Hematopoietic multipotent progenitor cell treated with erythropoietin and hydrocortisone succinate and interleukin-3 and kit ligand, for 6 days (in vitro differentiated cells): ENCODE data around the gene KRTAP5-5.
"Not testable (repeated sequence)": the region's sequence is repeated elsewhere in the genome, so short reads cannot be mapped to it uniquely, and the experiment has no call there.

Experiments used
- DNase-seq: peaks from one replicate; pipeline ENCODE4 v3.0.0-alpha.2; 2015

Gene KRTAP5-5, protein sequence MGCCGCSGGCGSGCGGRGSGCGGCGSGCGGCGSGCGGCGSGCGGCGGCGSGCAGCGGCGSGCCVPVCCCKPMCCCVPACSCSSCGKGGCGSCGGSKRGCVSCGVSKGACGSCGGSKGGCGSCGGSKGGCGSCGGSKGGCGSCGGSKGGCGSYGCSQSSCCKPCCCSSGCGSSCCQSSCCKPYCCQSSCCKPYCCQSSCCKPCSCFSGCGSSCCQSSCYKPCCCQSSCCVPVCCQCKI

DNA sequence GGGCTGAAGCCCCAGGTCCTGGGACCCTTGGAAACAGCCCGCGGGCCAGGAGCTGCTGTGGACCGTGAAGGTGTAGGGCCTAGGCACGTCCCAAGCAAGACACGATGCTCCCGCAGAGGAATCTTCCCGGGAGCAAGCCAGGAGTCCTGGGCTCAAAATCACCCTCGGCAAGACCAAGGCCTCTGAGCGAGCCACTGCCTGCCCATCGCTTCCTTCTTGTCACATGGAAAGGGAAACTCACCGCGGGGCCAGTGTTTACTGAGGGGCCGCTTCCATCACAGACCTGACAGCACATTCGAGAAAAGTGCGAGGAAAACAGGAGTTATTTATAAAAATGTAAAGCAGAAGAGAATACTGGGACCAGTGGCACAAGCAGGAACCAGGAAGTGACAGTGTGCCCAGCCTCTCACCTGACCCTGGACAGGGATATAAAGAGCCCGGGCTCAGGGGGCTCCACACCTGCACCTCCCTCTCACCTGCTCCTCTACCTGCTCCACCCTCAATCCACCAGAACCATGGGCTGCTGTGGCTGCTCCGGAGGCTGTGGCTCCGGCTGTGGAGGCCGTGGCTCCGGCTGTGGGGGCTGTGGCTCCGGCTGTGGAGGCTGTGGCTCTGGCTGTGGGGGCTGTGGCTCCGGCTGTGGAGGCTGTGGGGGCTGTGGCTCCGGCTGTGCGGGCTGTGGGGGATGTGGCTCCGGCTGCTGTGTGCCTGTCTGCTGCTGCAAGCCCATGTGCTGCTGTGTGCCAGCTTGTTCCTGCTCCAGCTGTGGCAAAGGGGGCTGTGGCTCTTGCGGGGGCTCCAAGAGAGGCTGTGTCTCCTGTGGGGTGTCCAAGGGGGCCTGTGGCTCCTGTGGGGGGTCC lies at the start of gene KRTAP5-5:
Gene KRTAP5-5 (plus strand): TSS at position 450 of the 860 bp plus-strand sequence. CDS start 66 bp downstream, at position 516.
- DNase-seq = no peak

DNA sequence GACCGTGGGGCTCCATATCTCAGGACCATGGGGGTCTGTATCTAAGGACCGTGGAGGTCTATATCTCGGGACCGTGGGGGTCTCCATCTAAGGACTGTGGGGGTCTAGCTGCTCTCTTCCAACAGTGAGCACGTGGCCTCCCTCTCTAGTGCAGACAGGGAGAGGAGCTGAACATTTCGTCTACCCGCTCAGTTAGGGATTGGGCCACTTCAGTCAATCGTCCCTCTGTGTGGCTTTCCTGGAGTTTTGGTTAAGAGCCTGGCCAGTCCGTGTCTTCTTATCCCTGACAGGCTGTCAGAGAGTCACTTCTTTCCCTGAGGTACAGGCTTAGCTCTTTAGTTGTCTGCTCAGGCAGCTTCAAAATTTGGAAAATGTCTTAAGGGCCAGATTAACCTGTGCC lies 47.6 kb upstream of the KRTAP5-5 start:
- DNase-seq = no peak

DNA sequence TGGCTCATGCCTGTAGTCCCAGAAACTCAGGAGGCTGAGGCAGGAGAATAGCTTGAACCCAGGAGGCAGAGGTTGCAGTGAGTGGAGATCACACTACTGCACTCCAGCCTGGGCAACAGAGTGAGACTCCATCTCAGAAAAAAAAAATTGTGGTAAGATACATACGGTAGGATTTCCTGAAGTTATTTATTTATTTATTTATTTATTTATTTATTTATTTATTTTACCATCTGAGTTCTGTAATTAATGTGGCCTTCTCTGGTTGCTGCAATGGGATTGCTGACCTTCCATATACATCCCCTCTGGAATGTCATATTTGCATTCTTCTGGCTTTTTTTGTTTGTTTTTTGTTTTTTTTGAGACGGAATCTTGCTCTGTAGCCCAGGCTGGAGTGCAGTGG lies 46.7 kb upstream of the KRTAP5-5 start:
- not testable (repeated sequence) for DNase-seq

DNA sequence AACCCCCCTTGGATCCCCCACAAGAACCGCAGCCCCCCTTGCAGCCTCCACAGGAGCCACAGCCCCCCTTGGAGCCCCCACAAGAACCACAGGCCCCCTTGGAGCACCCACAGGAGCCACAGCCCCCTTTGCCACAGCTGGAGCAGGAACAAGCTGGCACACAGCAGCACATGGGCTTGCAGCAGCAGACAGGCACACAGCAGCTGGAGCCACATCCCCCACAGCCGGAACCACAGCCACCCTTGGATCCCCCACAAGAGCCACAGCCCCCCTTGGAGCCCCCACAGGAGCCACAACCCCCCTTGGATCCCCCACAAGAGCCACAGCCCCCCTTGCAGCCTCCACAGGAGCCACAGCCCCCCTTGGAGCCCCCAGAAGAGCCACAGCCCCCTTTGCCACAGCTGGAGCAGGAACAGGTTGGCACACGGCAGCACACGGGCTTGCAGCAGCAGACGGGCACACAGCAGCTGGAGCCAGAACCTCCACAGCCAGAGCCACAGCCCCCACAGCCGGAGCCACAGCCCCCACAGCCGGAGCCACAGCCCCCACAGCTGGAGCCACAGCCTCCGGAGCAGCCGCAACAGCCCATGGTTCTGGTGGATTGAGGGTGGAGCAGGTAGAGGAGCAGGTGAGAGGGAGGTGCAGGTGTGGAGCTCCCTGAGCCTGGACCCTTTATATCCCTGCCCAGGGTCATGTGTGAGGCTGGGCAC lies 44.8 kb upstream of the KRTAP5-5 start, which contains the start of gene KRTAP5-1:
Gene KRTAP5-1 (minus strand): TSS at position 623 of the 710 bp plus-strand sequence. CDS start 34 bp downstream, at position 589.
- not testable (repeated sequence) for DNase-seq

- no peak for DNase-seq
Observed at GRCh38 chr11:1586699-1587098, 42.9 kb upstream of the KRTAP5-5 start.

GRCh38 chr11:1589191-1589963 lies 40.2 kb upstream of the KRTAP5-5 start:
- not testable (repeated sequence) for DNase-seq

DNA sequence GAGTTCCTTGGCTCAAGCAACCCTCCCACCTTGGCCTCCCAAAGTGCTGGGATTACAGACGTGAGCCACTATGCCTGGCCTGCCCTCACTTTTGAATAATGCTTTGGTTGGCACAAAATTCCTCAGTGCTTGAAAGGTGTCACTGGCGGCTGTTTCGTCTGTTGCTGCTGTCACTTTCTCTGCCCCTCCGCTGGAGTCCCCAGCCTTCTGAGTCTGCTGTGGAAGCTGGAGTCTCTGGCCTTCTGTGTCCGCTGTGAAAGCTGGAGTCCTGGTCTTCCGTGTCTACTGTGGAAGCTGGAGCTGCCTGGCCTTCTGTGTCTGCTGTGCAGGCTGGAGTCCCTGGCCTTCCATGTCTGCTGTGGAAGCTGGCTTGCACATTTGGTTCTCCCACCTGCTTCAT lies 39.6 kb upstream of the KRTAP5-5 start:
- DNase-seq = no peak

GRCh38 chr11:1592628-1593027 lies 36.9 kb upstream of the KRTAP5-5 start:
- no peak for DNase-seq

GRCh38 chr11:1595994-1596575 lies 33.5 kb upstream of the KRTAP5-5 start:
- DNase-seq = not testable (repeated sequence)

DNA sequence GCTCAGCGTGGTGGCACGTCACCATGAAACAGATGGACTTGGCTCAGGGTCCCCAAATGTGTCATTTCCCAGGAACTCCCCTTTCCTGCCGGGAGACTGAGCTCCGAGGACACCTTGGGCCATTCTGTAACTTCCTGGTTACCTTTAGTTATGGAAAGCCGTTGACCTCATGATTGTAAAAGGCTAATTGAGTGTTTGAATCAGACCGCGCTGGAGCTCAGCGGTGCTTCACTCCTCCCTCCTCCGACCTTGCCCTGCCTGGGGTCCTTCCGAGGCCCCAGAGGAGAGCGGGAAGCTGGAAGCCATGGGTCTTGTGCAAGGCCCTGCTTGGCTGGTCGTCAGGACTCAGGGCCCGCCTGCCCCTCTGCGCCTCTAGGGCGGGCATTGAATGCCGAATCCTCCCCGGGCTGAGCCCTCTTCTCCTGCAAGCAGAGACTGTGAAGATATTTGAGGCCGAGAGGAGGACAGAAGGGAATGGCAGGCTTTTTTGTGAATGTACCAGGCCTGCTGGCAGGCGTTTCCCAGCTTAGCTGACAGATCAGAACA lies 32.9 kb upstream of the KRTAP5-5 start:
- not testable (repeated sequence) for DNase-seq

DNA sequence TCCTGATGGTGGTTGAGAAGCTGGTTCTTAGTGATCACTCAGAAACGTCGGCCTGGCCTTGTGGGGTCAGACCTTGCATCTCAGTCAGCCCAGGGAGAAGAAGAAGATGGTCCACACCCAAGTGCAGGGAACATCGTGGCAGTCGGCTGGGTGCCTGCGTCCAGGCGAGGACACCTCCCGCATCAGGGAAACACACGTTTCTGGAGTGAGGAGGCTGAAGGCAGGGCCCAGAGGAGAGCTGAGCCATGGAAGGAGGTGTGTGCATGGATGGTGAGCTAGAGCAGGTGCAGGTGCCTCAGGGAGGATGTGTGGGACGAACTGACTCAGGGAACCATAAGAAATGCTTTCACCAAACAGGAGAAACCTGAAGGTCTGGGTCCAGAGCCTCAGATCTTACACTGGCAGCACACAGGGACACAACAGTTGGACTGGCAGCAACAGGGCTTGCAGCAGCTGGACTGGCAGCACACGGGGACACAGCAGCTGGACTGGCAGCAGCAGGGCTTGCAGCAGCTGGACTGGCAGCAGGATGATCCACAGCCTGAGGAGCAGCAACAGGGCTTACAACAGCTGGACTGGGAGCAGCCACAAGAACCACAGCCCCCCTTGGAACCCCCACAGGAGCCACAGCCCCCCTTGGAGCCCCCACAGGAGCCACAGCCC lies 32.1 kb upstream of the KRTAP5-5 start:
- no peak for DNase-seq

DNA sequence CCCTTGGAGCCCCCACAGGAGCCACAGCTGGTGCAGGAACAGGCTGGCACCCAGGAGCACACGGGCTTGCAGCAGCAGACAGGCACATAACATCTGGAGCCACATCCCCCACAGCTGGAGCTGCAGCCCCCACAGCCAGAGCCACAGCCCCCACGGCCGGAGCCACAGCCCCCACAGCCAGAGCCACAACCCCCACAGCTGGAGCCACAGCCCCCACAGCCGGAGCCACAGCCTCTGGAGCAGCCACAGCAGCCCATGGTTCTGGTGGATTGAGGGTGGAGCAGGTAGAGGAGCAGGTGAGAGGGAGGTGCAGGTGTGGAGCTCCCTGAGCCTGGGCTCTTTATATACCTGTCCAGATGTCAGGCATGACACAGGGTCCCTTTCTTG lies 31.6 kb upstream of the KRTAP5-5 start, which contains the start of gene KRTAP5-2:
Gene KRTAP5-2 (minus strand): TSS at position 301 of the 387 bp plus-strand sequence. CDS start 44 bp downstream, at position 257.
- no peak for DNase-seq

- DNase-seq = not testable (repeated sequence)
Observed at GRCh38 chr11:1598406-1598805, 31.2 kb upstream of the KRTAP5-5 start.

- no peak for DNase-seq
Observed at GRCh38 chr11:1598816-1599215, 30.8 kb upstream of the KRTAP5-5 start.

DNA sequence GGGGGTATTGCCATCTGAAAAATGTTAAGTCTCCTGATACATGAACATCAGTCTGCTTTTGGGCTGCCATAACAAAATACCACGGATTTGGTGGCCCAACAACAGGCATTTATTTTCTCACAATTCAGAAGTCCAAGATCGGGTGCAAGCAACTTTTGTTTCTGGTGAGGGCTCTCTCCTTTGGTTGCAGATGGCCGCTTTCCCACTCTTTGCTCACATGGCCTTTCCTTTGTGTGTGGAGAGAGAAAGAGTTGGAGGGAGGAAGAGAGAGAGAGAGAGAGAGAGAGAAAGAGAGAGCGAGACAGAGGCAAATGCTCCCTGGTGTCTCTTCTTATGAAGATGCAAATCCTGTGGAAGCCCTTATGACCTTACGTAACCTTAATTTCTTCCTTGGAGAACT lies 28.9 kb upstream of the KRTAP5-5 start:
- no peak for DNase-seq

- DNase-seq = not testable (repeated sequence)
Observed at GRCh38 chr11:1601663-1602062, 27.9 kb upstream of the KRTAP5-5 start.

DNA sequence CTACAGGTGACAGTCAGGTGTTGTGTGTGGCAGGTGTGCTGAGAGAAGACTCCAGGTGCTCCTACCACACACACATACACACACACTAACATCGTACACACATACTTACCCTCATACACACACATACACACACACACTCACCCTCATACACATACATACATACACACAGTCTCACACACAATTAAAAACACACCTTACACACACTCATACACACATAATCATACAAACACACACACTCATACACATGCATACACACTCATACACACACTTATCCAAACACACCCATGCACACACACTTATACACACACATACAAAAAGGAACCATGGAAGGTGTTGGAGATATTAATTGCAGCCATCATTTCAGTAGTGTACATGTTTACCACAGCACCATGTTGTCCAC lies 25.9 kb upstream of the KRTAP5-5 start:
- DNase-seq = no peak

DNA sequence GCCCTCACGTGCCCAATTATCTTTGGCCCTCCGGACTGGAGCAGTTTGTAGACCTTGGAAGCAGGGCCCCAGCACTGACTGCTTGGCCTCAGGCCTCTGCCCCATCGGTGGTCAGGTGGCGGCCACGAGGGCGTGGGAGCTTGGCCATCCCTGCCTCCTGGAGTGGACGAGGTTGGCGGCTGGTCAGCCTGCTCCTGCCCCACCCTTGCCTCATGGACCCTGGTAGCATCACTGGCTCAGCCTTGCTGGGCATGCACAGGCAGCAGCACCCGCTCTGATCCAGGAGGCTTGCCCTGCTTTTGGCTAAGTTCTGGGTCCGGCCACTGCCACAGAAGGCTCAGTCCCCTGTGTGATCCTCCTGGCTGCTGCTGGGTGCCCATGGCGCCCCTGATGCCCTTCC lies 25.4 kb upstream of the KRTAP5-5 start:
- no peak for DNase-seq

GRCh38 chr11:1604711-1605110 lies 24.9 kb upstream of the KRTAP5-5 start:
- DNase-seq = no peak

- not testable (repeated sequence) for DNase-seq
Observed at GRCh38 chr11:1605923-1606322, 23.7 kb upstream of the KRTAP5-5 start.
